Mesodermal cell (in vitro differentiated cells): ENCODE measurements around the gene DNM2.

Source experiments
- H3K27ac ChIP-seq: 2 replicates; pipeline ENCODE4 v1.7.0; 2013; ENCODE audit warnings: mild to moderate bottlenecking, low read depth, low read length, moderate library complexity; ENCODE audit not compliant: severe bottlenecking
- H3K36me3 ChIP-seq: 2 replicates; pipeline ENCODE4 v1.7.1; 2013; ENCODE audit warnings: mild to moderate bottlenecking, low read length, moderate library complexity; ENCODE audit not compliant: control insufficient read depth, insufficient read depth
- H3K4me1 ChIP-seq: one replicate; pipeline ENCODE4 v1.7.1; 2013; ENCODE audit warnings: mild to moderate bottlenecking, low read length; ENCODE audit not compliant: insufficient read depth, control insufficient read depth, poor library complexity, severe bottlenecking
- H3K4me3 ChIP-seq: 2 replicates; pipeline ENCODE4 v1.7.0; 2013; ENCODE audit warnings: low read length, control low read depth, mild to moderate bottlenecking; ENCODE audit not compliant: insufficient read depth, poor library complexity, severe bottlenecking; ENCODE audit errors: extremely low read depth
- H3K9me3 ChIP-seq: 2 replicates; pipeline ENCODE4 v1.7.1; 2013; ENCODE audit warnings: mild to moderate bottlenecking, low read length, moderate library complexity; ENCODE audit not compliant: control insufficient read depth
- WGBS, 2 experiments: methylation state at CpG; one replicate each; pipeline ENCODE4 v1.1.5; 2013; ENCODE audit warnings: missing lambda C conversion rate in 2 of 2; ENCODE audit not compliant: insufficient coverage in 2 of 2; 5-methylcytosine and 5-hydroxymethylcytosine counted together

Gene DNM2

DNA sequence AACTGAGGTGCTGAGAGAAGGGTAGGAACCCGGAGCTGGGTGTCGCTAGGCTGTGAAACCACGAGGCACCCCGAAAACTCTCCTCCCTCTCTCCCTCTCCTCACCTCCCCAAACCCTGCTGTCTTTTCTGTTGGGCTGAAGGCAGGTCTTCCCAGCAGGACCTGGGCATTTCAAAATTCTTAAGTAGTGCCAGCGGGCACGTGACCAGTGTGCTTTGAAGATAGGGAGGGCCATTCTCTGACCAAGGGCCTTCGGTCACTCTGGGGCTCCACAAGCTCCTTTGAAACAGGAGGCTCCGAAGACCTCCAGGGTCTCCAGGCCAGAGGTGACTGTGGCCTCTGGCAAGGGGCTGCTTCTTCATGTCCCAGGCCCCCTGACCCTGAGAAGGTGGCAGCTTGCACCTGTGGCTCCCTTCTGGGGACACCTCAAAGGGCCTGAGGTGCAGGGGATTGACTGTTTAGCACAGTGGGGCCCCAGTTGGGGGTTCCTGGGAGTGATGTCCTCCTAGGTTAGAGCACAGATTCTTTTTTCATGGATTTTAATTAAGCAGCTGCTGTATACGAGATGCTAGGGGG, 48.3 kb downstream of the DNM2 start:
- H3K27ac ChIP-seq, result no peak overlapping the region
- peaks cover 14% of the 10 kb centered on the region for H3K4me1 ChIP-seq
- H3K9me3 ChIP-seq, result no peaks in the 10 kb centered on the region
- no peak overlapping the region for H3K4me3 ChIP-seq
- 96 to 100% methylated on average over 5 to 6 of the region's 9 CpGs for WGBS, 2 experiments
- peaks cover 53% of the 10 kb centered on the region for H3K36me3 ChIP-seq

DNA sequence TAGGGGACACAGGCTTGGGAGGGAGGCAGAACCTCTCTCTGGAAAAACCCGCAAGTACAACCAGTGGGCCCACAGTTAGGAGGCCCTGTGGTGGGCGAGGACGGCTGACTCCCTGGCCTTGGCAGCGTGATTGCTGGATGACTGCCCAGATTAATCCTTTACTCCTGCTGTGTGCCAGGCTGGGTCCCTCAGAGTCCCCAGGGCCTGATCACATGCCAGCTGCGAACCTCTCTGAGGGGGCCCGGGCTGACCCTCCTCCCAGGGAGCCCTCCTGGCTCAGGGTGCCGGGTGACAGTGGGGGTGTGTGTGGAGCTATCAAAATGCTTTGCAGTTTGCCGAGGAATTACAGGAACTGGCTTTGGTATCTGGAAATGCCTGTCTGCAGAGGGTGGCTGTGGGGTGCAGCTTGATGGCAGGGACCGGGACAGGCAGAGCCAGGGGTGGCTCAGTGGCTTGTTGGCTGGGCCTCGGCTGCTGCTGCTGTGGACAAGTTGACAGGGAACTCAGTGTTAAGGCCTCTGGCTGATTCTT, 48.9 kb downstream of the DNM2 start:
- Histone ChIP-seq H3K4me1 (peaks cover 14% of the 10 kb centered on the region), H3K4me3 (no peak overlapping the region), H3K9me3 (no peaks in the 10 kb centered on the region), H3K36me3 (peaks cover 51% of the 10 kb centered on the region), H3K27ac (no peak overlapping the region)
- 98 to 99% methylated on average over 10 of the region's 10 CpGs for WGBS, 2 experiments

DNA sequence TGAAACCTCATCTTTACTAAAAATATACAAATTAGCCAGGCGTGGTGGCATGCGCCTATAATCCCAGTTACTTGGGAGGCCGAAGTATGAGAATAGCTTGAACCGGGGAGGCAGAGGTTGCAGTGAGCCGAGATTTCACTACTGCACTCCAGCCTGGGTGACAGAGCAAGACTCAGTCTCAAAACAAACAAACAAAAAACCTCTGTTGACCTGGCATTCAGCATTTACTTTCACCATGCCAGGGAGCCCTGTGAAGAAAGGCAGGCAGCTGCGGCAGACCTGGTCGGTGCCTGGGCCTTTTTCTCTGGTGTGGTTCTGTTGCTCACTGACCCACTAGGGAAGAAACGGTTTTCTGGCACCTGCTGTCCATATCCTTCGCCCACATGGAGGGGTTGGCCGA, 49.8 kb downstream of the DNM2 start:
- peaks cover 14% of the 10 kb centered on the region for H3K4me1 ChIP-seq
- 90 to 94% methylated on average over 10 of the region's 10 CpGs for WGBS, 2 experiments
- no peak overlapping the region for H3K4me3 ChIP-seq
- H3K9me3 ChIP-seq, result no peaks in the 10 kb centered on the region
- peaks cover 49% of the 10 kb centered on the region for H3K36me3 ChIP-seq
- no peak overlapping the region for H3K27ac ChIP-seq

DNA sequence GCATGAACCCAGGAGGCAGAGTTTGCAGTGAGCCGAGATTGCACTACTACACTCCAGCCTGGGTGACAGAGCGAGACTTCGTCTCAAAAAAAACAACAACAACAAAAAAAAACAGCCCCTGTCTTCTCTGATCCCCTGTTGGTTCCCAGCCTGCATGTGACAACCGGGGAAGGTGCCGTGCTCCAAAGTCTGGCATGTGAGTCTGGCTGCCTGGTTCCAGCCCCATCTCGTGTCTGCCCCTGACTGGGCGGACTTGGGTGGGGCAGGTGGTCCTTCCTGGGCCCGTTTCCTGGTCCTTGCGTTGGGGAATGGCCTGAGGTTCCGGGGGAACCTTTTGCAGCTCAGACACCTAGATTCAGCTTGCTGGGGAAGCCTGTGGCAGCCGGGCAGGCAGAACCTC, 50.5 kb downstream of the DNM2 start:
- 95 to 97% methylated on average over 8 to 10 of the region's 11 CpGs for WGBS, 2 experiments
- H3K4me1 ChIP-seq, result peaks cover 14% of the 10 kb centered on the region
- H3K9me3 ChIP-seq, result no peaks in the 10 kb centered on the region

DNA sequence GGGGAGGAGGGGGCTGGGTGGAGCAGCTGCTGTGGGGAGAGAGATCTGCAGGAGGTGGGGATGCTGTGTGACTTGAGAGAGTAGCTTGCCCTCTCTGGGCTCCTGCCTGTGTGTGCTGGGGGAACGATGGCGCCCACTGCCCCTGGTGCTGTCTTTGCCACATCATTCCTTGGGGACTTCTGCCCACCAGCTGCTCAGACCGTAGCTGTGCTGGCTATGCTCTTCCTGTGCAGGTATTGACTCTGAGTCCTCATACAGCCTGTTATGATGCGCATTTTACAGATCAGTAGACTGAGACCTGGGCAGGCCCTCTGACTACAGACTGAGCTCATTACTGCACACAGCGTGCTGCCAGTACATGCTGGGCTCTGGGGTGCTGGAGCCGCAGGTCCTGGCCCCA, 51.1 kb downstream of the DNM2 start:
- WGBS, 2 experiments, result 93 to 94% methylated on average over 6 of the region's 6 CpGs
- Histone ChIP-seq H3K36me3 (peaks cover 52% of the 10 kb centered on the region), H3K4me1 (peaks cover 14% of the 10 kb centered on the region), H3K27ac (peak overlapping the region; percentile 83), H3K4me3 (no peak overlapping the region), H3K9me3 (no peaks in the 10 kb centered on the region)

More for the DNA sequence above, 50.5 kb downstream of the DNM2 start:
- H3K36me3 ChIP-seq, result peaks cover 51% of the 10 kb centered on the region
- no peak overlapping the region for H3K4me3 ChIP-seq
- H3K27ac ChIP-seq, result no peak overlapping the region

DNA sequence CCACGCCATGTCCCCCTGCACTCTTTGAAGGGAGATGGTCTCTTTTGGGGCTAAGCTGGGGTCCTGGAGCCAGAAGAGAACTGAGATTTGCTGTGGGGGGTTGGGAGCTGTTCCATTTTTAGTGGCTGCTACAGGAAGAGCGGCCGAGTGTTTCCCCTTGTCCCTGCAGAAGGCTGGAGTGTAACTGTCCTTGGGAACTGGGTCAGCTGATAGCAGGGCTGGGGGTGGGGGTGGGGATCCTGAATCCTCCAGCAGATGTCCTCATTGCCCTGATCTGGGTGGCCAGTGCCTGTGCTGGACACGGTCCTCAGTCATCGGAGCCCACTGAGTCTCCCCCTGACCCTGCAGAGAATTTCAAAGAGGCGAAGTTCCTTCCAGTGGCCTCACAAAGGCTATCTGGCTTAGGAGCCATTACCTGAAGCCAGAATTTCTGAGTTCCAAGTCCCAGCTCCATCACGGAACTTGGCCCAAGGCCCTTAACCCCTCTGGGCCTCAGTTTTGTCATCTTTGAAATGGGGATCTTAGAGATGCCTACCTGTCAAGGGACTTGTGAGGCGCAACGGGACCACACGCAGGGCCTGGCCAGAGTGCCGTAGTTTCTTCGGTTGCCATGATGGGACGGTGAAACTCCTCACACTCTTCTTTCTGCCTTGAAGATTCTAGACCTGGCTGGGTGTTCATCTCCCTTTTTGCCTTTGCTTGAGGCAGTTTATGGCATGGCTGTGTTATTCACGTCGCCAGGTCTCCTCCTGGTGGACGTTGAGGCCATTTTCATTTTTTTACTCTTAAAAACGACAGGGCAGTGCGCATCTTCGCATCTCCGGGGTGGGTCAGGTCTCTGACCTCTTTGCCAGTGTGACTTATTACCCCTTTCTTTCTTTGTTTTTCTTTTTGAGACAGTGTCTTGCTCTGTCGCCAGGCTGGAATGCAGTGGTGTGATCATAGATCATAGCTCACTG, 51.9 kb downstream of the DNM2 start:
- H3K36me3 ChIP-seq, result peaks cover 52% of the 10 kb centered on the region
- 83 to 87% methylated on average over 16 to 19 of the region's 21 CpGs for WGBS, 2 experiments
- H3K4me1 ChIP-seq, result peaks cover 14% of the 10 kb centered on the region
- no peak overlapping the region for H3K4me3 ChIP-seq
- H3K27ac ChIP-seq, result peak overlapping the region; percentile 83
- H3K9me3 ChIP-seq, result no peaks in the 10 kb centered on the region

DNA sequence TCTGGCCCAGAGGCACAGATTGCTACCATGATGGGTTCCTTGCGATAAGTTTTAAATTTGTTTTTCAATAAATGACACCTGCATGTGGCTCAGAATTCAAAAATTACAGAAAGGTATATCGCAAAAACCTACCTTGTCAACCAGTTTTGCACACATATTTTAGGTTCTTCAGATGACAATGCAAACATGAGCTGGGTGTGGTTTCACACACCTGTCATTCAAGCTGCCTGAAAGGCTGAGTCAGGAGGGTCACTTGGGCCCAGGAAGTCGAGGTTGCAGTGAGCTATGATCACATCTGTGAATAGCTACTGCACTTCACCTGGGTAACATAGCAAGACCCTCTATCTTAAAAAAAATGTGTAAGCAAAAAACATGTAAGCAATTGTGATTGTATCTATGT, 56.1 kb downstream of the DNM2 start:
- H3K27ac ChIP-seq, result no peak overlapping the region
- H3K4me3 ChIP-seq, result no peak overlapping the region
- H3K36me3 ChIP-seq, result peaks cover 82% of the 10 kb centered on the region
- WGBS, 2 experiments, result 95 to 100% methylated on average over 2 to 3 of the region's 3 CpGs
- no peaks in the 10 kb centered on the region for H3K9me3 ChIP-seq
- peaks cover 13% of the 10 kb centered on the region for H3K4me1 ChIP-seq

DNA sequence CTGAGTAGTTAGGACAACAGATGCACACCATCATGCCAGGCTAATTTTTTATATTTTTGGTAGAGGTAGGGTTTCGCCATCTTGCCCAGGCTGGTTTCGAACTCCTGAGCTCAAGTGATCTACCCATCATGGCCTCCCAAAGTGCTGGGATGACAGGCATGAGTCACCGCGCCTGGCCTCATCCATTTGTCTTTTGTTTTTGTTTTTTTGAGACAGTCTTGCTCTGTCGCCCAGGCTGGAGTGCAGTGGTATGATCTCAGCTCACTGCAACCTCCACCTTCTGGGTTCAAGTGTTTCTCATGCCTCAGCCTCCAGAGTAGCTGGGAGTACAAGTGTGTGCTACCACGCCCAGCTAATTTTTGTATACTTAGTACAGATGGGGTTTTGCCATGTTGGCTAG, 57.0 kb downstream of the DNM2 start:
- Histone ChIP-seq H3K9me3 (no peaks in the 10 kb centered on the region), H3K4me1 (peaks cover 4% of the 10 kb centered on the region), H3K27ac (no peak overlapping the region), H3K36me3 (peaks cover 89% of the 10 kb centered on the region), H3K4me3 (no peak overlapping the region)
- WGBS, 2 experiments, result 96 to 97% methylated on average over 6 of the region's 6 CpGs

DNA sequence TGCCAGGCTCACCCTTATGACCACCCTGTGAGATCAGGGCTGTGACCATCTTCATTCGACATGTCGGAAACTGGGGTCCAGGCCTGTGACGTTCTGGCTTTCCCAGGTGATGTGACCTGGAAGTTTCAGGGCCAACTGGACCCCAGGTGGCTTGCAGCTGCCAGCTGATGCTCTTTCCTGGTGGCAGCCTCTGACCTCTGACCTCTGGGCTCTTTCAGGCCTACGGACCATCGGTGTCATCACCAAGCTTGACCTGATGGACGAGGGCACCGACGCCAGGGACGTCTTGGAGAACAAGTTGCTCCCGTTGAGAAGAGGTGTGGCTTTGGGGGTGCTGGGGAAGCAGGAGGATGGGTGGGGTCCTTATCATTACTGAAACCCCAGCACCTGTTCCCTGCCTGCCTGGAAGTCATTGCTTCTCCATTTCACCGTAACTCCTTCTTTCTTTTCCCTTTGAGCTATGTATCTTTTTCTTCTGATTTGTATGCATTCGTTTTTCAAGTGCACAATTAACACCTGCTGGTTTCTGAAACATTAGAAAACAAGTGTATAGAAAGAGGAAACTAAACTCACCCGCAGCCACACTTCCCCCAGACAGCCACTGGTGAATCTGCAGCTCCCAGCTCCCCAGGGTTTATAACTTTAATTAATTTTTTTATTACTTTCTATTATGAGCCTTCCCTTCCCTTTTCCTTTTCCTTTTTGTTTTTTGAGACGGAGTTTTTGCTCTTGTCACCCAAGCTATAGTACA, 59.2 kb downstream of the DNM2 start:
- Histone ChIP-seq H3K36me3 (peaks cover 93% of the 10 kb centered on the region), H3K4me3 (no peak overlapping the region), H3K27ac (no peak overlapping the region), H3K9me3 (no peaks in the 10 kb centered on the region), H3K4me1 (peaks cover 5% of the 10 kb centered on the region)
- WGBS, 2 experiments, result 94 to 96% methylated on average over 8 to 9 of the region's 14 CpGs

DNA sequence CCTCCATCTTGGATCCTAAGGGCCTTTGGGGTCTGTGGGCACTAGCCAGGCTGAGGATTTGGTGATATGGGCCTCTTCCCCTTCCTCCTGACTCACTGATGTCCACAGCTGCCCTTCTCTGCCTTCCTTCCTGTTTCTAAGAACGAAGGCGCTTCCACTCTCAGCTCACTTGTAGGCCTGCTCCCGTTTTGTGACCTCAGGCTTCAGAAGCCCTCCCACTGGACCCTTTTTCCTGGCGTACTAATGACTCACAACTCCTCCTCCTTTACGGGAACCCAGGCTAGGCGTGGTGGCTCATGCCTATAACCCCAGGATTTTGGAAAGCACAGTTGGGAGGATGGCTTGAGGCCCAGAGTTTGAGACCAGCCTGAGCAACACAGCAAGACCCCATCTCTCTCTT, 62.5 kb downstream of the DNM2 start:
- 95 to 98% methylated on average over 3 to 5 of the region's 6 CpGs for WGBS, 2 experiments
- no peak overlapping the region for H3K4me3 ChIP-seq
- H3K4me1 ChIP-seq, result peaks cover 5% of the 10 kb centered on the region
- peak overlapping the region; percentile 39 for H3K27ac ChIP-seq
- H3K9me3 ChIP-seq, result no peaks in the 10 kb centered on the region
- peaks cover 95% of the 10 kb centered on the region for H3K36me3 ChIP-seq
